ENCODE measurements around the gene CFAP157. TPM values are rescaled to one million over a fixed set of nuclear protein-coding genes. Genes with fewer than 3 reads are reported as not detected.

The CFAP157 gene
- total RNA-seq, 2 donors from 2014 or later = not detected

- no peak overlapping the region for H3K4me3 ChIP-seq
- H3K36me3 ChIP-seq = peaks cover 9% of the 10 kb centered on the region
- H3K27ac ChIP-seq = no peak overlapping the region
- H3K4me1 ChIP-seq = peaks cover 0 to 5% of the 10 kb centered on the region in 2 donors
- peaks cover 0 to 4% of the 10 kb centered on the region in 2 donors for H3K27me3 ChIP-seq
- no peaks in the 10 kb centered on the region for H3K9me3 ChIP-seq
- TF ChIP-seq, protein P1, sequence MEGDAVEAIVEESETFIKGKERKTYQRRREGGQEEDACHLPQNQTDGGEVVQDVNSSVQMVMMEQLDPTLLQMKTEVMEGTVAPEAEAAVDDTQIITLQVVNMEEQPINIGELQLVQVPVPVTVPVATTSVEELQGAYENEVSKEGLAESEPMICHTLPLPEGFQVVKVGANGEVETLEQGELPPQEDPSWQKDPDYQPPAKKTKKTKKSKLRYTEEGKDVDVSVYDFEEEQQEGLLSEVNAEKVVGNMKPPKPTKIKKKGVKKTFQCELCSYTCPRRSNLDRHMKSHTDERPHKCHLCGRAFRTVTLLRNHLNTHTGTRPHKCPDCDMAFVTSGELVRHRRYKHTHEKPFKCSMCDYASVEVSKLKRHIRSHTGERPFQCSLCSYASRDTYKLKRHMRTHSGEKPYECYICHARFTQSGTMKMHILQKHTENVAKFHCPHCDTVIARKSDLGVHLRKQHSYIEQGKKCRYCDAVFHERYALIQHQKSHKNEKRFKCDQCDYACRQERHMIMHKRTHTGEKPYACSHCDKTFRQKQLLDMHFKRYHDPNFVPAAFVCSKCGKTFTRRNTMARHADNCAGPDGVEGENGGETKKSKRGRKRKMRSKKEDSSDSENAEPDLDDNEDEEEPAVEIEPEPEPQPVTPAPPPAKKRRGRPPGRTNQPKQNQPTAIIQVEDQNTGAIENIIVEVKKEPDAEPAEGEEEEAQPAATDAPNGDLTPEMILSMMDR (IDR thresholded peaks at IDR 0.05) = no peak
- DNase-seq (ENCODE audit: low spot score) = no peak
Measured at GRCh38 chr9:127749090-127749787, 42.5 kb downstream of the CFAP157 start.

- peaks cover 0 to 26% of the 10 kb centered on the region in 2 donors for H3K4me1 ChIP-seq
- H3K36me3 ChIP-seq = peaks cover 9% of the 10 kb centered on the region
Measured at GRCh38 chr9:127751269-127752054, 44.7 kb downstream of the CFAP157 start.

GRCh38 chr9:127753148-127753547 is 46.4 kb downstream of the CFAP157 start:
- no peak overlapping the region for H3K4me3 ChIP-seq
- peaks cover 2 to 10% of the 10 kb centered on the region in 2 donors for H3K27me3 ChIP-seq
- TF ChIP-seq, protein P1 (IDR thresholded peaks at IDR 0.05) = no peak
- H3K9me3 ChIP-seq = no peaks in the 10 kb centered on the region
- peaks cover 9% of the 10 kb centered on the region for H3K36me3 ChIP-seq
- peaks cover 0 to 26% of the 10 kb centered on the region in 2 donors for H3K4me1 ChIP-seq
- no peak for DNase-seq (ENCODE audit: low spot score)
- H3K27ac ChIP-seq = no peak overlapping the region

More at GRCh38 chr9:127751269-127752054, 44.7 kb downstream of the CFAP157 start:
- no peak overlapping the region for H3K4me3 ChIP-seq
- TF ChIP-seq, protein P1 (IDR thresholded peaks at IDR 0.05) = no peak
- no peaks in the 10 kb centered on the region for H3K9me3 ChIP-seq
- H3K27ac ChIP-seq = no peak overlapping the region
- no peak for DNase-seq (ENCODE audit: low spot score)
- H3K27me3 ChIP-seq = peaks cover 0 to 10% of the 10 kb centered on the region in 2 donors

GRCh38 chr9:127753622-127754021 is 46.8 kb downstream of the CFAP157 start:
- H3K4me1 ChIP-seq = peaks cover 0 to 26% of the 10 kb centered on the region in 2 donors
- H3K27ac ChIP-seq = no peak overlapping the region
- peaks cover 9% of the 10 kb centered on the region for H3K36me3 ChIP-seq
- H3K4me3 ChIP-seq = no peak overlapping the region
- DNase-seq (ENCODE audit: low spot score) = no peak
- H3K27me3 ChIP-seq = peaks cover 2 to 10% of the 10 kb centered on the region in 2 donors
- H3K9me3 ChIP-seq = no peaks in the 10 kb centered on the region
- TF ChIP-seq, protein P1 (IDR thresholded peaks at IDR 0.05) = no peak

GRCh38 chr9:127754099-127755060 is 47.6 kb downstream of the CFAP157 start:
- Histone ChIP-seq H3K4me1 (peaks cover 0 to 26% of the 10 kb centered on the region in 2 donors), H3K27me3 (peaks cover 2 to 10% of the 10 kb centered on the region in 2 donors), H3K9me3 (no peaks in the 10 kb centered on the region), H3K36me3 (peaks cover 8% of the 10 kb centered on the region), H3K4me3 (peak overlapping the region; percentile 17 to 39), H3K27ac (no peak overlapping the region)
- DNase-seq (ENCODE audit: low spot score) = no peak
- TF ChIP-seq, protein P1 (IDR thresholded peaks at IDR 0.05) = no peak
